Suprapubic skin (tissue), 4 donors: ENCODE results near the gene DVL1. TPM values are rescaled to one million over a fixed set of nuclear protein-coding genes. Genes with fewer than 3 reads are reported as not detected.

Experiments used
- DNase-seq, 2 donors: peaks; one replicate each; pipeline ENCODE4 v3.0.0-alpha.2; 2019; ENCODE audit warnings: low spot score in 2 of 2
- H3K27ac ChIP-seq: fragments of 200-600 bp; sonication (generic); one replicate; pipeline ENCODE4 v1.5.1; 2019
- H3K27me3 ChIP-seq: fragments of 200-600 bp; sonication (generic); one replicate; pipeline ENCODE4 v1.5.1; 2019
- H3K36me3 ChIP-seq: fragments of 200-600 bp; sonication (generic); one replicate; pipeline ENCODE4 v1.5.1; 2019
- H3K4me1 ChIP-seq: fragments of 200-600 bp; sonication (generic); one replicate; pipeline ENCODE4 v1.5.1; 2019
- H3K4me3 ChIP-seq: fragments of 200-600 bp; sonication (generic); one replicate; pipeline ENCODE4 v1.5.1; 2019; ENCODE audit warnings: mild to moderate bottlenecking
- H3K9me3 ChIP-seq: fragments of 200-600 bp; sonication (generic); one replicate; pipeline ENCODE4 v1.5.1; 2019
- EP300 ChIP-seq: sonication (generic); formaldehyde crosslinking; IDR thresholded peaks from one replicate; pipeline ENCODE4 v1.6.1; 2017; ENCODE audit warnings: antibody characterized with exemption
- POLR2A ChIP-seq, 2 donors: fragments of 450-650 bp; IDR thresholded peaks; one replicate each; pipeline ENCODE4 v1.6.1; 2017; ENCODE audit warnings: antibody characterized with exemption in 2 of 2, mild to moderate bottlenecking in 2 of 2, moderate library complexity in 2 of 2
- POLR2AphosphoS5 ChIP-seq, 3 donors: sonication (generic); formaldehyde crosslinking; IDR thresholded peaks; one replicate each; pipeline ENCODE4 v1.6.1; 2017; ENCODE audit warnings: antibody characterized with exemption in 3 of 3
- WGBS: methylation state at CpG from one replicate; pipeline ENCODE4 v1.1.5; 2018; 5-methylcytosine and 5-hydroxymethylcytosine counted together
- total RNA-seq, 4 donors: library from RNA; depleted of rRNA; stranded (reverse); fragments of >200 nt; gene quantifications; one replicate each; pipeline ENCODE4 v1.1.0, GENCODE V29; 2016
- TF ChIP-seq, protein P1 (sequence below), 2 donors: fragments of 200-600 bp in 1 of 2; fragments of 450-650 bp in 1 of 2; sonication (generic) in 1 of 2; IDR thresholded peaks; one replicate each; pipeline ENCODE4 v1.5.1; 2016 to 2019; ENCODE audit warnings: antibody characterized with exemption in 2 of 2, mild to moderate bottlenecking in 1 of 2, moderate library complexity in 1 of 2

DVL1 gene
- total RNA-seq, 4 donors from 2014 or later = 99.4 to 151 (median 106) TPM

GRCh38 chr1:1294250-1294890 lies 54.8 kb downstream of the DVL1 start:
- Histone ChIP-seq H3K27me3 (no peaks in the 10 kb centered on the region), H3K4me3 (no peak overlapping the region), H3K36me3 (peaks cover 51% of the 10 kb centered on the region), H3K4me1 (peaks cover 21% of the 10 kb centered on the region), H3K27ac (no peak overlapping the region), H3K9me3 (no peaks in the 10 kb centered on the region)
- TF ChIP-seq EP300 (no peak), POLR2A (IDR thresholded peaks at IDR 0.05) (no peak), POLR2AphosphoS5 (IDR thresholded peaks at IDR 0.05) (no peak)
- TF ChIP-seq, protein P1, sequence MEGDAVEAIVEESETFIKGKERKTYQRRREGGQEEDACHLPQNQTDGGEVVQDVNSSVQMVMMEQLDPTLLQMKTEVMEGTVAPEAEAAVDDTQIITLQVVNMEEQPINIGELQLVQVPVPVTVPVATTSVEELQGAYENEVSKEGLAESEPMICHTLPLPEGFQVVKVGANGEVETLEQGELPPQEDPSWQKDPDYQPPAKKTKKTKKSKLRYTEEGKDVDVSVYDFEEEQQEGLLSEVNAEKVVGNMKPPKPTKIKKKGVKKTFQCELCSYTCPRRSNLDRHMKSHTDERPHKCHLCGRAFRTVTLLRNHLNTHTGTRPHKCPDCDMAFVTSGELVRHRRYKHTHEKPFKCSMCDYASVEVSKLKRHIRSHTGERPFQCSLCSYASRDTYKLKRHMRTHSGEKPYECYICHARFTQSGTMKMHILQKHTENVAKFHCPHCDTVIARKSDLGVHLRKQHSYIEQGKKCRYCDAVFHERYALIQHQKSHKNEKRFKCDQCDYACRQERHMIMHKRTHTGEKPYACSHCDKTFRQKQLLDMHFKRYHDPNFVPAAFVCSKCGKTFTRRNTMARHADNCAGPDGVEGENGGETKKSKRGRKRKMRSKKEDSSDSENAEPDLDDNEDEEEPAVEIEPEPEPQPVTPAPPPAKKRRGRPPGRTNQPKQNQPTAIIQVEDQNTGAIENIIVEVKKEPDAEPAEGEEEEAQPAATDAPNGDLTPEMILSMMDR (IDR thresholded peaks at IDR 0.05) = no peak
- no peak for DNase-seq
- WGBS = 92% methylated on average over 10 of the region's 58 CpGs

DNA sequence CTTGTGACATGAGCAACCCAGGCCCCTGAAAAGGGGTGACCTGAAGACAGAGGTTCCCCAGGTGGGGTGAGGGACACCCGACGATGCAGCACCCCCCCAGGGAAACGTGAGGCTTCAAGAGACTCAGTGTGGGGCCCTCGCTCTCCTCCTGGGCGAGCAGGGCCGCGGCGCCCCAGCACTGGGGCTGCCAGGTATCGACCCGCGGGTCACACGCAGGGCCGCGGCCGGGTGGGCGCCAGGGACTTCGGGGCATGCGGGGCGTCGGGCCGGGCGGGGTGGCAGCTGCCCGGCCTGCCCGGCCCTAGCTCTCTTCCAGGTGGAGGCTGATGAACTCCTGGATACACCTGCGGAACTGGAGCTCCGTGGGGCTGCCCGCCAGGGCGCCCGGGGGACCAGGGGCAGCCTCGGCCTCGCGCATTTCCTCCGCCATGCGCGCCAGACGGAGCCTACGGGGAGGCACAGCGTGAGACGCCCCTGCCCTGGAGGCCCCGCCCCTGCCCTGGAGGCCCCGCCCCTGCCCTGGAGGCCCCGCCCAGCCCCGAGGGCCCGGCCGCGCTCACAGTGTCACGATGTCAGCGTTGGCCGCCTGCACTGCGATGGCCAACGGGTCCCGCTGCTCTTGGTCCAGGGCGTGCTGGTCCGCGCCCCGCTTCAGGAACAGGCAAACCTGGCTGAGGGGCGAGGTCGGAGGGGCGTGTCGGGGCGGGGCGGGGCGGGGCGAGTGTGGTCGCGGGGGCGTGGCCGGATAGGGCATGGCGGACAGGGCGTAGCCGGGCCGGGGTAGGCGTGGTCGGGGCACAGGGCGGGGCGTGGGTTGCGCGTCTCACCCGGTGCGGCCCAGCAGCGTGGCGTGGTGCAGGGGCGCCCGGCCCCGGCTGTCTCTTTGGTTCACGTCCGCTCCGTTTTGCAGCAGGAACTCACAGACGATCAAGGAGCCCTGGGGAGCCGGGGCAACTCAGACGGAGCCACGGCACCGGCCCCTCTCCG lies 55.7 kb downstream of the DVL1 start:
- no peak overlapping the region for H3K27ac ChIP-seq
- no peak for TF ChIP-seq EP300
- no peak for TF ChIP-seq POLR2AphosphoS5 (IDR thresholded peaks at IDR 0.05)
- no peak for TF ChIP-seq POLR2A (IDR thresholded peaks at IDR 0.05)
- TF ChIP-seq, protein P1 (IDR thresholded peaks at IDR 0.05) = no peak
- peaks cover 45% of the 10 kb centered on the region for H3K36me3 ChIP-seq

DNA sequence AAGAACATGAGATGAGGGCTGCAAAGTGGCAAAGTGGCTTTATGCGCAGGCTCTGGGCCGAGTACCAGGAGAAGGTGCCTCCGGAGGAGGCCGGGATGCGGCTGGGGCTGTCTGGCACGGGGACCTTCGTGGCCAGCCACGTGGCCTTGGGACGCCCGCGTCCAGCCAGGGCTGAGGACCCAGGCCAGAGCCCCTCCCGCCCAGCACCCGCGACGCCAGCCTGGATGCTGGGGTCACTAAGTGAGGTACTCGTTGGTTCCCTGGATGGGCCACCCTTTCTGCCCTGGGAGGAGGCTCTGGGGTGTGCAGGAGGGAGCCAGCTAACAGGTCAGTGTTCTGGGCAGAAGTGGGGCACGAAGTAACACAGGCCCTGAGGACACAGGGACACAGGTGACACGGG lies 56.4 kb downstream of the DVL1 start:
- Histone ChIP-seq H3K4me1 (peaks cover 21% of the 10 kb centered on the region), H3K4me3 (no peak overlapping the region), H3K27me3 (peaks cover 2% of the 10 kb centered on the region), H3K36me3 (peaks cover 38% of the 10 kb centered on the region), H3K9me3 (no peaks in the 10 kb centered on the region), H3K27ac (no peak overlapping the region)
- TF ChIP-seq POLR2A (IDR thresholded peaks at IDR 0.05) (no peak), EP300 (no peak), POLR2AphosphoS5 (IDR thresholded peaks at IDR 0.05) (no peak)
- TF ChIP-seq, protein P1 (IDR thresholded peaks at IDR 0.05) = no peak
- DNase-seq = no peak
- 82% methylated on average over 2 of the region's 18 CpGs for WGBS

More for the DNA sequence above, 55.7 kb downstream of the DVL1 start:
- H3K9me3 ChIP-seq = no peaks in the 10 kb centered on the region
- 60% methylated on average over 2 of the region's 94 CpGs for WGBS
- H3K27me3 ChIP-seq = no peaks in the 10 kb centered on the region
- H3K4me1 ChIP-seq = peaks cover 21% of the 10 kb centered on the region
- DNase-seq = no peak
- H3K4me3 ChIP-seq = no peak overlapping the region

GRCh38 chr1:1292442-1292779 lies 56.8 kb downstream of the DVL1 start:
- Histone ChIP-seq H3K4me3 (no peak overlapping the region), H3K9me3 (no peaks in the 10 kb centered on the region), H3K27ac (no peak overlapping the region), H3K36me3 (peaks cover 34% of the 10 kb centered on the region), H3K4me1 (peaks cover 21% of the 10 kb centered on the region), H3K27me3 (peaks cover 6% of the 10 kb centered on the region)
- WGBS = 73% methylated on average over 7 of the region's 9 CpGs
- no peak for TF ChIP-seq EP300
- TF ChIP-seq, protein P1 (IDR thresholded peaks at IDR 0.05) = no peak
- no peak for TF ChIP-seq POLR2A (IDR thresholded peaks at IDR 0.05)
- no peak for TF ChIP-seq POLR2AphosphoS5 (IDR thresholded peaks at IDR 0.05)
- no peak for DNase-seq
